HG02623 (cell line): ENCODE data around the gene ISCA2.
"Not testable (repeated sequence)": the region's sequence is repeated elsewhere in the genome, so short reads cannot be mapped to it uniquely, and the experiment has no call there.

Experiments
- ATAC-seq: cut with Tn5 transposase; IDR thresholded peaks from one replicate; pipeline ENCODE4 v1.9.1; 2021; ENCODE audit warnings: moderate library complexity; ENCODE audit not compliant: unreplicated experiment

The ISCA2 gene

GRCh38 chr14:74493343-74494261 is at the start of gene ISCA2:
Gene ISCA2 (plus strand): TSS chr14:74493765. CDS start chr14:74493775, 10 bp downstream.
- ATAC-seq = peak; percentile 79

GRCh38 chr14:74444866-74445265 is 48.7 kb upstream of the ISCA2 start:
- no peak for ATAC-seq

GRCh38 chr14:74454397-74454796 is 39.2 kb upstream of the ISCA2 start:
- not testable (repeated sequence) for ATAC-seq

- ATAC-seq = no peak
These were observed 36.6 kb upstream of the ISCA2 start for GRCh38 chr14:74456684-74457564.

GRCh38 chr14:74457565-74457895 is 36.0 kb upstream of the ISCA2 start:
- no peak for ATAC-seq

GRCh38 chr14:74459289-74459946 is 34.1 kb upstream of the ISCA2 start:
- ATAC-seq = no peak

- no peak for ATAC-seq
These were observed 33.6 kb upstream of the ISCA2 start for GRCh38 chr14:74459976-74460375.

- ATAC-seq = no peak
These were observed 30.6 kb upstream of the ISCA2 start for GRCh38 chr14:74462993-74463392.

- ATAC-seq = no peak
These were observed 29.9 kb upstream of the ISCA2 start for GRCh38 chr14:74463697-74464096.

GRCh38 chr14:74464785-74465184 is 28.8 kb upstream of the ISCA2 start:
- no peak for ATAC-seq

- no peak for ATAC-seq
These were observed 28.2 kb upstream of the ISCA2 start for GRCh38 chr14:74465335-74465734.

GRCh38 chr14:74468513-74468912 is 25.1 kb upstream of the ISCA2 start:
- ATAC-seq = no peak

- ATAC-seq = no peak
These were observed 23.7 kb upstream of the ISCA2 start for GRCh38 chr14:74469548-74470518.

- no peak for ATAC-seq
These were observed 21.0 kb upstream of the ISCA2 start for GRCh38 chr14:74472601-74473000.

GRCh38 chr14:74474376-74474775 is 19.2 kb upstream of the ISCA2 start:
- ATAC-seq = no peak

- no peak for ATAC-seq
These were observed 17.9 kb upstream of the ISCA2 start for GRCh38 chr14:74475678-74476077.

GRCh38 chr14:74476107-74476506 is 17.5 kb upstream of the ISCA2 start:
- no peak for ATAC-seq

GRCh38 chr14:74476607-74477006 is 17.0 kb upstream of the ISCA2 start:
- ATAC-seq = no peak

GRCh38 chr14:74478996-74479635 is 14.4 kb upstream of the ISCA2 start:
- no peak for ATAC-seq

- ATAC-seq = no peak
These were observed 13.5 kb upstream of the ISCA2 start for GRCh38 chr14:74480046-74480445.
